H1 (cell line): Measurements from ENCODE around the gene MLH3. TPM values are rescaled to one million over a fixed set of nuclear protein-coding genes. Genes with fewer than 3 reads are reported as not detected.

Source experiments
- CTCF ChIA-PET: fragments of 300-600 bp; sonication (Branson Sonifier 250); formaldehyde crosslinking; loops from one replicate; lab custom pipeline; 2021; ENCODE audit not compliant: partially characterized antibody; lab: Charles Lee
- POLR2A ChIA-PET: fragments of 300-600 bp; sonication (Branson Sonifier 250); formaldehyde crosslinking; loops from one replicate; lab custom pipeline; 2021; ENCODE audit warnings: inconsistent platforms; ENCODE audit not compliant: partially characterized antibody; lab: Charles Lee
- DNase-seq, 2 experiments: peaks; one replicate each; pipeline versions ENCODE4 v3.0.0 to v3.0.0-alpha.2; 2010 to 2022; ENCODE audit warnings: low spot score in 2 of 2, low read depth in 1 of 2, mixed read lengths in 1 of 2
- FAIRE-seq: peaks from 2 replicates; lab custom pipeline; 2011; peaks lifted over from hg19 to GRCh38; lab: Jason Lieb, UNC
- H2AFZ ChIP-seq: 2 replicates; pipeline ENCODE4 v1.8.1; 2012; ENCODE audit warnings: low read length, inconsistent platforms
- H2AK5ac ChIP-seq: 2 replicates; pipeline ENCODE4 v1.6.1; 2013; ENCODE audit warnings: low read depth, low read length
- H2BK120ac ChIP-seq: replicated peaks from 2 replicates; pipeline ENCODE3; 2013; ENCODE audit warnings: low read depth, low read length, inconsistent platforms
- H2BK12ac ChIP-seq: 2 replicates; pipeline ENCODE4 v1.6.1; 2013; ENCODE audit warnings: low read depth, low read length
- H2BK15ac ChIP-seq: 2 replicates; pipeline ENCODE4 v1.6.1; 2013; ENCODE audit warnings: low read length
- H2BK20ac ChIP-seq: 2 replicates; pipeline ENCODE4 v1.6.1; 2013; ENCODE audit warnings: low read length
- H2BK5ac ChIP-seq: 2 replicates; pipeline ENCODE4 v1.6.1; 2013; ENCODE audit warnings: low read depth, low read length
- H3K14ac ChIP-seq: 2 replicates; pipeline ENCODE4 v1.6.1; 2013; ENCODE audit warnings: inconsistent platforms; ENCODE audit not compliant: insufficient read length
- H3K18ac ChIP-seq: 2 replicates; pipeline ENCODE4 v1.6.1; 2013; ENCODE audit warnings: low read length; ENCODE audit errors: extremely low read depth
- H3K23ac ChIP-seq: 2 replicates; pipeline ENCODE4 v1.6.1; 2013; ENCODE audit warnings: inconsistent platforms; ENCODE audit not compliant: insufficient read length
- H3K23me2 ChIP-seq: 2 replicates; pipeline ENCODE4 v1.6.1; 2013; ENCODE audit warnings: low read depth, low read length
- H3K27ac ChIP-seq: 2 replicates; pipeline ENCODE4 v1.6.1; 2011; ENCODE audit warnings: low read depth, low read length, inconsistent platforms
- H3K27me3 ChIP-seq, 4 experiments: replicated peaks in 1 of 4; 1 replicate in 1 of 4; 2 replicates in 3 of 4; pipeline versions ENCODE4 v1.6.1 to v1.8.1; 2011 to 2013; ENCODE audit warnings: low read length in 3 of 4, mild to moderate bottlenecking in 3 of 4, inconsistent platforms in 2 of 4, mixed read lengths in 2 of 4, moderate library complexity in 1 of 4; ENCODE audit not compliant: control insufficient read depth in 3 of 4, insufficient read depth in 3 of 4; ENCODE audit errors: extremely low read depth in 1 of 4
- H3K36me3 ChIP-seq, 4 experiments: 2 replicates each; pipeline versions ENCODE4 v1.6.1 to v1.8.1; 2011 to 2013; ENCODE audit warnings: mild to moderate bottlenecking in 4 of 4, low read length in 3 of 4, moderate library complexity in 2 of 4, control low read depth in 1 of 4, inconsistent platforms in 1 of 4; ENCODE audit not compliant: insufficient read depth in 4 of 4, control insufficient read depth in 2 of 4
- H3K4ac ChIP-seq: replicated peaks from 2 replicates; pipeline ENCODE3; 2013; ENCODE audit warnings: low read length, low read depth, mixed read lengths, inconsistent platforms; ENCODE audit not compliant: insufficient read length
- H3K4me1 ChIP-seq, 4 experiments: replicated peaks in 1 of 4; 1 replicate in 1 of 4; 2 replicates in 3 of 4; pipeline versions ENCODE4 v1.6.1 to v1.8.1; 2011 to 2013; ENCODE audit warnings: low read length in 3 of 4, inconsistent platforms in 2 of 4, mixed read lengths in 1 of 4; ENCODE audit not compliant: insufficient read depth in 4 of 4, control insufficient read depth in 3 of 4
- H3K4me2 ChIP-seq, 2 experiments: 2 replicates each; pipeline versions ENCODE4 v1.6.1 to v1.8.1; 2011 to 2013; ENCODE audit warnings: low read depth in 2 of 2, low read length in 2 of 2, control low read depth in 1 of 2, inconsistent platforms in 1 of 2, mild to moderate bottlenecking in 1 of 2; ENCODE audit not compliant: insufficient read depth in 1 of 2
- H3K4me3 ChIP-seq, 4 experiments: fragments of 200-600, 300-600 bp in 1 of 4; sonication (generic), shearing (Covaris generic), sonication (Bioruptor Twin) in 1 of 4; 2 replicates each; pipeline versions ENCODE4 v1.5.1 to v1.8.1; 2011 to 2016; ENCODE audit warnings: low read length in 4 of 4, low read depth in 3 of 4, control low read depth in 2 of 4, inconsistent platforms in 2 of 4, mild to moderate bottlenecking in 2 of 4, mixed read lengths in 1 of 4, moderate library complexity in 1 of 4; ENCODE audit not compliant: insufficient read depth in 2 of 4; ENCODE audit errors: extremely low read depth in 1 of 4
- H3K56ac ChIP-seq: replicated peaks from 2 replicates; pipeline ENCODE3; 2013; ENCODE audit warnings: low read depth, mild to moderate bottlenecking, mixed read lengths, low read length, inconsistent platforms; ENCODE audit not compliant: insufficient read length
- H3K79me1 ChIP-seq: 2 replicates; pipeline ENCODE4 v1.6.1; 2013; ENCODE audit warnings: low read depth, low read length, control low read depth
- H3K79me2 ChIP-seq, 2 experiments: 2 replicates each; pipeline versions ENCODE4 v1.6.1 to v1.8.1; 2012 to 2013; ENCODE audit warnings: low read length in 2 of 2, mild to moderate bottlenecking in 2 of 2, inconsistent platforms in 1 of 2; ENCODE audit not compliant: insufficient read depth in 2 of 2, control insufficient read depth in 1 of 2
- H3K9ac ChIP-seq, 4 experiments: replicated peaks in 1 of 4; 1 replicate in 1 of 4; 2 replicates in 3 of 4; pipeline versions ENCODE4 v1.6.1 to v1.8.1; 2011 to 2013; ENCODE audit warnings: low read depth in 3 of 4, low read length in 3 of 4, control low read depth in 2 of 4, mild to moderate bottlenecking in 2 of 4, moderate library complexity in 2 of 4, inconsistent platforms in 1 of 4; ENCODE audit errors: extremely low read depth in 1 of 4
- H3K9me3 ChIP-seq, 2 experiments: 2 replicates each; pipeline versions ENCODE4 v1.6.1 to v1.8.1; 2012 to 2013; ENCODE audit warnings: mild to moderate bottlenecking in 2 of 2, moderate library complexity in 2 of 2, control low read depth in 1 of 2, inconsistent platforms in 1 of 2, low read depth in 1 of 2, low read length in 1 of 2, mixed read lengths in 1 of 2; ENCODE audit not compliant: insufficient read depth in 2 of 2
- H4K20me1 ChIP-seq, 2 experiments: replicated peaks in 1 of 2; 2 replicates each; pipeline versions ENCODE3 to v1.8.1; 2011 to 2013; ENCODE audit warnings: inconsistent platforms in 2 of 2, low read length in 2 of 2, mild to moderate bottlenecking in 1 of 2; ENCODE audit not compliant: insufficient read depth in 2 of 2, control insufficient read depth in 1 of 2
- H4K5ac ChIP-seq: 2 replicates; pipeline ENCODE4 v1.6.1; 2013; ENCODE audit warnings: low read length, low read depth, mixed read lengths, inconsistent platforms; ENCODE audit not compliant: insufficient read length
- H4K8ac ChIP-seq: 2 replicates; pipeline ENCODE4 v1.8.0; 2013; ENCODE audit warnings: mild to moderate bottlenecking, moderate library complexity, low read length, inconsistent platforms; ENCODE audit not compliant: insufficient read depth; ENCODE audit errors: extremely low read depth
- H4K91ac ChIP-seq: replicated peaks from 2 replicates; pipeline ENCODE3; 2013; ENCODE audit warnings: low read length, mixed read lengths, inconsistent platforms; ENCODE audit not compliant: insufficient read length
- WGBS, 2 experiments: shearing (Covaris generic) in 1 of 2; methylation state at CpG; one replicate each; pipeline versions ENCODE4 v1.1.6 to v1.1.7; 2013 to 2015; ENCODE audit warnings: low lambda C conversion rate in 2 of 2, mixed read lengths in 2 of 2, inconsistent platforms in 1 of 2, low coverage in 1 of 2, missing lambda C conversion rate in 1 of 2; ENCODE audit not compliant: insufficient replicate concordance in 2 of 2, insufficient coverage in 1 of 2, insufficient read length in 1 of 2; ENCODE audit errors: extremely low coverage in 1 of 2, missing lambda C conversion rate in 1 of 2; 5-methylcytosine and 5-hydroxymethylcytosine counted together
- polyA plus RNA-seq, 7 experiments: library from polyadenylated mRNA; depleted of rRNA in 3 of 7; stranded (reverse) in 5 of 7; unstranded in 2 of 7; fragments of >200 nt in 5 of 7; fragments of 200-250 nt in 2 of 7; gene quantifications; 1 replicate in 5 of 7; 2 replicates in 1 of 7; 4 replicates in 1 of 7; pipeline versions ENCODE4 v1.2.1 to v1.2.3, GENCODE V29; 2011 to 2013; ENCODE audit warnings: missing spikeins in 2 of 7, mixed read lengths in 2 of 7
- total RNA-seq: library from RNA; stranded (reverse); fragmentation: NEBNext Ultra II Directional; extraction: Animal tissue kit (Norgen Biotek cat#: 25700); gene quantifications from 2 replicates; pipeline ENCODE4 v1.2.1, GENCODE V29; 2021

MLH3 gene
- total and polyA plus RNA-seq, 2 of the 8 experiments (the other 6 are each of a cell fraction or from before 2014, with no cell fraction given): 9.3 to 20.1 TPM

DNA sequence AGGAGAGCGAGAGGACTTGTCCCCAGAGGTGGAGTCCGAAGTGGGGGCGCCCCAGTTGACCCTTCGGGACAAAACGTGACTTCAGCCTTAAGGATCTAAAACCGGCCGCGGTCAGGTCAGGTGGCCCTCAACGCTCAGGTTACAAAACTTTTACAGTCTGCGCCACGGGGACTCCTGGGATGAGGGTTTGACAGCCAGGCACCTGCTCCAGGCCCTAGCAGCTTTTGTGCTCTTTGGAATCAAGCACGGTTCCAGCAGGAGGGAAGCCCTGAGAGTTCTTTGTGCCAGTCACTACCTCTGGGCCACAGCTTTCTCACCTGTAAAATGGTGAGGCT lies 18.5 kb upstream of the MLH3 start:
- Histone ChIP-seq H3K56ac (no peak overlapping the region), H3K27ac (no peak overlapping the region), H3K4me2 (peak overlapping the region; percentile 60 to 83), H2BK20ac (no peak overlapping the region), H2BK12ac (no peak overlapping the region), H3K14ac (no peak overlapping the region), H3K23me2 (peaks cover 5% of the 10 kb centered on the region), H3K27me3 (no peaks in the 10 kb centered on the region), H3K79me1 (peaks cover 2% of the 10 kb centered on the region), H3K18ac (peak overlapping the region; percentile 88; the same call in 1 of the 2 replicates), H2AK5ac (no peak overlapping the region), H3K23ac (no peak overlapping the region), H3K36me3 (no peaks in the 10 kb centered on the region), H2BK5ac (peak overlapping the region; percentile 72; the same call in 1 of the 2 replicates), H2BK15ac (no peak overlapping the region), H4K8ac (peak overlapping the region; percentile 87; the same call in 1 of the 2 replicates), H4K91ac (no peak overlapping the region), H3K9ac (peak overlapping the region in 3 of 4 experiments; percentile 15 to 67 (median 61); a peak in 4 of 7 replicates), H4K20me1 (no peaks in the 10 kb centered on the region), H3K79me2 (peaks cover 0 to 11% of the 10 kb centered on the region in 2 experiments; a peak in 2 of 4 replicates), H2AFZ (peak overlapping the region; percentile 9; the same call in 1 of the 2 replicates), H2BK120ac (no peak overlapping the region), H4K5ac (peak overlapping the region; percentile 41), H3K4me3 (peak overlapping the region; percentile 70 to 90 (median 82)), H3K4me1 (peaks cover 0 to 3% (median under 1%) of the 10 kb centered on the region in 4 experiments; a peak in 2 of 7 replicates), H3K9me3 (no peaks in the 10 kb centered on the region), H3K4ac (no peak overlapping the region)
- FAIRE-seq (no peak), DNase-seq (no peak)
- POLR2A ChIA-PET: interaction anchor here (0.6 to 3.9 kb wide), 15 partner anchors 10 to 209 kb away, joined by 3 to 22 read pairs (median 4); partner anchors contain the start of genes FOS, MLH3, NEK9 and PGF
- WGBS, 2 experiments: 10% methylated on average over 12 of the region's 12 CpGs; no CpG with 5 or more reads in 1 of the 2 experiments
- CTCF ChIA-PET: interaction anchor here (0.5 to 5.6 kb wide), 6 partner anchors 13 to 466 kb away, joined by 3 to 39 read pairs (median 5); no protein-coding TSS in a partner anchor
